WTC11 (cell line): Measurements from ENCODE around the gene SPAG9. TPM values are rescaled to one million over a fixed set of nuclear protein-coding genes. Genes with fewer than 3 reads are reported as not detected.
A peak's percentile ranks its signal among the peaks of the same experiment; 100 is the strongest.

Experiments used
- ATAC-seq: fragments of 200-7000 bp; cut with Tn5 transposase; 2 replicates; pipeline ENCODE4 v1.10.0; 2021; ENCODE audit warnings: mild to moderate bottlenecking, moderate library complexity
- CTCF ChIA-PET: fragments of 300-600 bp; sonication (Branson Sonifier 250); formaldehyde crosslinking; loops from one replicate; lab custom pipeline; 2021; ENCODE audit warnings: antibody characterized with exemption; lab: Charles Lee
- POLR2A ChIA-PET: fragments of 350-600 bp; sonication (Branson Sonifier 250); formaldehyde crosslinking; loops from one replicate; lab custom pipeline; 2021; ENCODE audit warnings: antibody characterized with exemption; lab: Charles Lee
- DNase-seq: peaks from one replicate; pipeline ENCODE4 v3.0.0; 2021; ENCODE audit warnings: low spot score
- H3K27ac Mint-ChIP-seq: 2 replicates; pipeline ENCODE4 v1.8.0; 2021; ENCODE audit warnings: mixed read lengths
- H3K27me3 Mint-ChIP-seq: 2 replicates; pipeline ENCODE4 v1.8.0; 2021; ENCODE audit warnings: low read depth, mild to moderate bottlenecking, moderate library complexity, mixed read lengths
- H3K36me3 Mint-ChIP-seq: 2 replicates; pipeline ENCODE4 v1.8.0; 2021; ENCODE audit warnings: mixed read lengths
- H3K4me1 Mint-ChIP-seq: 2 replicates; pipeline ENCODE4 v1.8.0; 2022; ENCODE audit warnings: mixed read lengths
- H3K4me3 Mint-ChIP-seq: 2 replicates; pipeline ENCODE4 v1.8.0; 2021; ENCODE audit warnings: mild to moderate bottlenecking, moderate library complexity, mixed read lengths
- H3K9me3 Mint-ChIP-seq: 2 replicates; pipeline ENCODE4 v1.8.0; 2021; ENCODE audit warnings: mixed read lengths
- ATF1 ChIP-seq: sonication (generic); formaldehyde crosslinking; IDR thresholded peaks from 2 replicates; pipeline ENCODE4 v1.8.1; 2023; ENCODE audit warnings: mild to moderate bottlenecking, moderate library complexity, missing genetic modification reagents
- ETV6 ChIP-seq: sonication (generic); formaldehyde crosslinking; IDR thresholded peaks from 2 replicates; pipeline ENCODE4 v1.8.1; 2022; ENCODE audit warnings: mild to moderate bottlenecking, missing genetic modification reagents
- HMGA2 ChIP-seq: fragments of 250-450 bp; sonication (Bioruptor Pico); IDR thresholded peaks from 2 replicates; pipeline ENCODE4 v1.4.0; 2021; ENCODE audit warnings: mild to moderate bottlenecking, moderate library complexity
- JAZF1 ChIP-seq: fragments of 250-450 bp; sonication (Bioruptor Pico); IDR thresholded peaks from 2 replicates; pipeline ENCODE4 v1.9.0; 2021; ENCODE audit warnings: moderate library complexity, mild to moderate bottlenecking, inconsistent platforms
- OVOL2 ChIP-seq: fragments of 250-450 bp; sonication (Bioruptor Pico); IDR thresholded peaks from 2 replicates; pipeline ENCODE4 v1.9.0; 2021; ENCODE audit warnings: mild to moderate bottlenecking, borderline replicate concordance
- SP1 ChIP-seq: sonication (generic); formaldehyde crosslinking; conservative IDR thresholded peaks from 2 replicates; pipeline ENCODE4 v1.8.1; 2022; ENCODE audit warnings: missing genetic modification reagents
- TP53 ChIP-seq: sonication (generic); formaldehyde crosslinking; IDR thresholded peaks from 2 replicates; pipeline ENCODE4 v1.8.1; 2023; ENCODE audit warnings: mild to moderate bottlenecking, missing genetic modification reagents
- ZNF423 ChIP-seq: fragments of 250-450 bp; sonication (Bioruptor Pico); IDR thresholded peaks from 2 replicates; pipeline ENCODE4 v2.1.2; 2022; ENCODE audit warnings: mild to moderate bottlenecking, moderate library complexity
- total RNA-seq: library from RNA; stranded (reverse); gene quantifications from 3 replicates; pipeline ENCODE4 v1.2.3, GENCODE V29; 2021
- TF ChIP-seq, protein P1 (sequence below): sonication (generic); formaldehyde crosslinking; IDR thresholded peaks from 2 replicates; pipeline ENCODE4 v1.8.0; 2022; ENCODE audit warnings: mild to moderate bottlenecking, missing genetic modification reagents
- TF ChIP-seq, protein P2 (sequence below): sonication (generic); formaldehyde crosslinking; IDR thresholded peaks from 2 replicates; pipeline ENCODE4 v1.8.1; 2023; ENCODE audit warnings: mild to moderate bottlenecking, moderate library complexity, missing genetic modification reagents
- TF ChIP-seq, protein P3 (sequence below): sonication (generic); formaldehyde crosslinking; IDR thresholded peaks from 2 replicates; pipeline ENCODE4 v1.8.1; 2023; ENCODE audit warnings: mild to moderate bottlenecking, missing genetic modification reagents
- TF ChIP-seq, protein P4 (sequence below): sonication (generic); formaldehyde crosslinking; IDR thresholded peaks from 2 replicates; pipeline ENCODE4 v1.8.1; 2022; ENCODE audit warnings: low read depth, mild to moderate bottlenecking, moderate library complexity, missing genetic modification reagents, borderline replicate concordance
- TF ChIP-seq, protein P5 (sequence below): sonication (generic); formaldehyde crosslinking; IDR thresholded peaks from 2 replicates; pipeline ENCODE4 v1.8.0; 2022; ENCODE audit warnings: mild to moderate bottlenecking, missing genetic modification reagents
- TF ChIP-seq, protein P6 (sequence below): sonication (generic); formaldehyde crosslinking; conservative IDR thresholded peaks from 2 replicates; pipeline ENCODE4 v1.8.1; 2023; ENCODE audit warnings: mild to moderate bottlenecking, low read depth, missing genetic modification reagents, moderate library complexity
- TF ChIP-seq, protein P7 (sequence below): fragments of 250-450 bp; sonication (Bioruptor Pico); IDR thresholded peaks from 2 replicates; pipeline ENCODE4 v1.9.0; 2021; ENCODE audit warnings: mild to moderate bottlenecking, borderline replicate concordance

Gene SPAG9
- total RNA-seq, 1 experiment from 2014 or later = 51.9 TPM

DNA sequence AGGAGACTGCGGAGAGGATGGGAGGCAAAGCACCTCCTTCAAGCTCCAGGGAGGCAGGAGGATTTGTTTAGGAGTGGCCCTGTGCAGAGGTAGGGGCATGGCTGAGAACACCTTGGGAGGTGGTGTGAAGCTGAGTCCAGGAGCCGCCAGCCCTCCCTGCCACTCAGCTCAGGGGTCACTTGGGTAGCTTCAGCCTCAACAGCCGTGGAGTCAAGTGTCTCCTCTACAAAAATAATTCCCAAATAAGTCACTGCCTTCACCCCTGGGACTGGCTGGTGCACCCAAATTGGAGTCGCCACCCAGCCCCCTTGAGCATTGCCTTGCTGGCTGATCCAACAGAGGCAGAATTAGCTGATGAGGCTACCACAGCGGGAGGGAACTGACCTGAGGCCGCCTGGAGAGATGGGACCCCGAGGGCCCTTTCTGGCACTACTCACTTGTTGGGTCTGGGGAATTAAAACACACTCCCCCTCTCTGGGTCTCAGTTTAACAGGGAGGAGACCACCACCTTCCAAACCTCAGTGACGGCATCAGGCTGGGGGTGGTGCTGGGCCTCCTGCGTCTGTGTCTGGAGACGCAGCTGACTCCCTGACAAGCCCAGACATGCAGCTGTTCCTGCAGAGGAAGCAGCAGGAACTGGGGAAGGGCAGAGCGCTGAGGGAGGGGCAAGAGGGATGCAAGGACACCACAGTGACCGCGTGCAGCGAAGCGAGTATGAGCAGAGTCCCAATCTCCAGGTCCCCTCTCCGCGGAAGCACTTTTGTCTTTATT is 166.7 kb downstream of the SPAG9 start:
- H3K27me3 Mint-ChIP-seq = no peaks in the 10 kb centered on the region
- no peak overlapping the region for H3K4me3 Mint-ChIP-seq
- peak; percentile 11 for ATAC-seq
- ChIA-PET CTCF (interaction anchor here (0.7 to 6.6 kb wide), 12 partner anchors 23 to 403 kb away, joined by 3 to 85 read pairs (median 8); partner anchors contain the start of gene TOB1), POLR2A (interaction anchor here (1.0 to 2.8 kb wide), 3 partner anchors 9 to 110 kb away, joined by 3 to 22 read pairs (median 3); partner anchors contain the start of gene TOB1)
- no peak overlapping the region for H3K27ac Mint-ChIP-seq
- TF ChIP-seq, protein P1, sequence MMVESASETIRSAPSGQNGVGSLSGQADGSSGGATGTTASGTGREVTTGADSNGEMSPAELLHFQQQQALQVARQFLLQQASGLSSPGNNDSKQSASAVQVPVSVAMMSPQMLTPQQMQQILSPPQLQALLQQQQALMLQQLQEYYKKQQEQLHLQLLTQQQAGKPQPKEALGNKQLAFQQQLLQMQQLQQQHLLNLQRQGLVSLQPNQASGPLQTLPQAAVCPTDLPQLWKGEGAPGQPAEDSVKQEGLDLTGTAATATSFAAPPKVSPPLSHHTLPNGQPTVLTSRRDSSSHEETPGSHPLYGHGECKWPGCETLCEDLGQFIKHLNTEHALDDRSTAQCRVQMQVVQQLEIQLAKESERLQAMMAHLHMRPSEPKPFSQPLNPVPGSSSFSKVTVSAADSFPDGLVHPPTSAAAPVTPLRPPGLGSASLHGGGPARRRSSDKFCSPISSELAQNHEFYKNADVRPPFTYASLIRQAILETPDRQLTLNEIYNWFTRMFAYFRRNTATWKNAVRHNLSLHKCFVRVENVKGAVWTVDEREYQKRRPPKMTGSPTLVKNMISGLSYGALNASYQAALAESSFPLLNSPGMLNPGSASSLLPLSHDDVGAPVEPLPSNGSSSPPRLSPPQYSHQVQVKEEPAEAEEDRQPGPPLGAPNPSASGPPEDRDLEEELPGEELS (CRISPR knock-in tag) = peak; percentile 76; the same call in 1 of the 2 replicates
- no peak for TF ChIP-seq OVOL2 (CRISPR knock-in tag)
- TF ChIP-seq, protein P2, sequence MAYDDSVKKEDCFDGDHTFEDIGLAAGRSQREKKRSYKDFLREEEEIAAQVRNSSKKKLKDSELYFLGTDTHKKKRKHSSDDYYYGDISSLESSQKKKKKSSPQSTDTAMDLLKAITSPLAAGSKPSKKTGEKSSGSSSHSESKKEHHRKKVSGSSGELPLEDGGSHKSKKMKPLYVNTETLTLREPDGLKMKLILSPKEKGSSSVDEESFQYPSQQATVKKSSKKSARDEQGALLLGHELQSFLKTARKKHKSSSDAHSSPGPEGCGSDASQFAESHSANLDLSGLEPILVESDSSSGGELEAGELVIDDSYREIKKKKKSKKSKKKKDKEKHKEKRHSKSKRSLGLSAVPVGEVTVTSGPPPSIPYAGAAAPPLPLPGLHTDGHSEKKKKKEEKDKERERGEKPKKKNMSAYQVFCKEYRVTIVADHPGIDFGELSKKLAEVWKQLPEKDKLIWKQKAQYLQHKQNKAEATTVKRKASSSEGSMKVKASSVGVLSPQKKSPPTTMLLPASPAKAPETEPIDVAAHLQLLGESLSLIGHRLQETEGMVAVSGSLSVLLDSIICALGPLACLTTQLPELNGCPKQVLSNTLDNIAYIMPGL (CRISPR knock-in tag) = no peak
- TF ChIP-seq, protein P3, sequence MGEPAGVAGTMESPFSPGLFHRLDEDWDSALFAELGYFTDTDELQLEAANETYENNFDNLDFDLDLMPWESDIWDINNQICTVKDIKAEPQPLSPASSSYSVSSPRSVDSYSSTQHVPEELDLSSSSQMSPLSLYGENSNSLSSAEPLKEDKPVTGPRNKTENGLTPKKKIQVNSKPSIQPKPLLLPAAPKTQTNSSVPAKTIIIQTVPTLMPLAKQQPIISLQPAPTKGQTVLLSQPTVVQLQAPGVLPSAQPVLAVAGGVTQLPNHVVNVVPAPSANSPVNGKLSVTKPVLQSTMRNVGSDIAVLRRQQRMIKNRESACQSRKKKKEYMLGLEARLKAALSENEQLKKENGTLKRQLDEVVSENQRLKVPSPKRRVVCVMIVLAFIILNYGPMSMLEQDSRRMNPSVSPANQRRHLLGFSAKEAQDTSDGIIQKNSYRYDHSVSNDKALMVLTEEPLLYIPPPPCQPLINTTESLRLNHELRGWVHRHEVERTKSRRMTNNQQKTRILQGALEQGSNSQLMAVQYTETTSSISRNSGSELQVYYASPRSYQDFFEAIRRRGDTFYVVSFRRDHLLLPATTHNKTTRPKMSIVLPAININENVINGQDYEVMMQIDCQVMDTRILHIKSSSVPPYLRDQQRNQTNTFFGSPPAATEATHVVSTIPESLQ (CRISPR knock-in tag) = no peak
- TF ChIP-seq ZNF423 (CRISPR knock-in tag) = peak; percentile 54
- peak; percentile 99 for TF ChIP-seq TP53 (CRISPR knock-in tag)
- TF ChIP-seq, protein P4, sequence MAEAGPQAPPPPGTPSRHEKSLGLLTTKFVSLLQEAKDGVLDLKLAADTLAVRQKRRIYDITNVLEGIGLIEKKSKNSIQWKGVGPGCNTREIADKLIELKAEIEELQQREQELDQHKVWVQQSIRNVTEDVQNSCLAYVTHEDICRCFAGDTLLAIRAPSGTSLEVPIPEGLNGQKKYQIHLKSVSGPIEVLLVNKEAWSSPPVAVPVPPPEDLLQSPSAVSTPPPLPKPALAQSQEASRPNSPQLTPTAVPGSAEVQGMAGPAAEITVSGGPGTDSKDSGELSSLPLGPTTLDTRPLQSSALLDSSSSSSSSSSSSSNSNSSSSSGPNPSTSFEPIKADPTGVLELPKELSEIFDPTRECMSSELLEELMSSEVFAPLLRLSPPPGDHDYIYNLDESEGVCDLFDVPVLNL (CRISPR knock-in tag) = no peak
- peak; percentile 65; the same call in 1 of the 2 replicates for TF ChIP-seq ETV6 (CRISPR knock-in tag)
- TF ChIP-seq, protein P5, sequence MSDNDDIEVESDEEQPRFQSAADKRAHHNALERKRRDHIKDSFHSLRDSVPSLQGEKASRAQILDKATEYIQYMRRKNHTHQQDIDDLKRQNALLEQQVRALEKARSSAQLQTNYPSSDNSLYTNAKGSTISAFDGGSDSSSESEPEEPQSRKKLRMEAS (CRISPR knock-in tag) = peak; percentile 48; the same call in 1 of the 2 replicates
- TF ChIP-seq HMGA2 (CRISPR knock-in tag) = no peak
- no peak for TF ChIP-seq SP1 (CRISPR knock-in tag)
- no peak for TF ChIP-seq JAZF1 (CRISPR knock-in tag)
- no peak for TF ChIP-seq ATF1 (CRISPR knock-in tag)
- TF ChIP-seq, protein P6, sequence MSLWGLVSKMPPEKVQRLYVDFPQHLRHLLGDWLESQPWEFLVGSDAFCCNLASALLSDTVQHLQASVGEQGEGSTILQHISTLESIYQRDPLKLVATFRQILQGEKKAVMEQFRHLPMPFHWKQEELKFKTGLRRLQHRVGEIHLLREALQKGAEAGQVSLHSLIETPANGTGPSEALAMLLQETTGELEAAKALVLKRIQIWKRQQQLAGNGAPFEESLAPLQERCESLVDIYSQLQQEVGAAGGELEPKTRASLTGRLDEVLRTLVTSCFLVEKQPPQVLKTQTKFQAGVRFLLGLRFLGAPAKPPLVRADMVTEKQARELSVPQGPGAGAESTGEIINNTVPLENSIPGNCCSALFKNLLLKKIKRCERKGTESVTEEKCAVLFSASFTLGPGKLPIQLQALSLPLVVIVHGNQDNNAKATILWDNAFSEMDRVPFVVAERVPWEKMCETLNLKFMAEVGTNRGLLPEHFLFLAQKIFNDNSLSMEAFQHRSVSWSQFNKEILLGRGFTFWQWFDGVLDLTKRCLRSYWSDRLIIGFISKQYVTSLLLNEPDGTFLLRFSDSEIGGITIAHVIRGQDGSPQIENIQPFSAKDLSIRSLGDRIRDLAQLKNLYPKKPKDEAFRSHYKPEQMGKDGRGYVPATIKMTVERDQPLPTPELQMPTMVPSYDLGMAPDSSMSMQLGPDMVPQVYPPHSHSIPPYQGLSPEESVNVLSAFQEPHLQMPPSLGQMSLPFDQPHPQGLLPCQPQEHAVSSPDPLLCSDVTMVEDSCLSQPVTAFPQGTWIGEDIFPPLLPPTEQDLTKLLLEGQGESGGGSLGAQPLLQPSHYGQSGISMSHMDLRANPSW (CRISPR knock-in tag) = no peak
- TF ChIP-seq, protein P7, sequence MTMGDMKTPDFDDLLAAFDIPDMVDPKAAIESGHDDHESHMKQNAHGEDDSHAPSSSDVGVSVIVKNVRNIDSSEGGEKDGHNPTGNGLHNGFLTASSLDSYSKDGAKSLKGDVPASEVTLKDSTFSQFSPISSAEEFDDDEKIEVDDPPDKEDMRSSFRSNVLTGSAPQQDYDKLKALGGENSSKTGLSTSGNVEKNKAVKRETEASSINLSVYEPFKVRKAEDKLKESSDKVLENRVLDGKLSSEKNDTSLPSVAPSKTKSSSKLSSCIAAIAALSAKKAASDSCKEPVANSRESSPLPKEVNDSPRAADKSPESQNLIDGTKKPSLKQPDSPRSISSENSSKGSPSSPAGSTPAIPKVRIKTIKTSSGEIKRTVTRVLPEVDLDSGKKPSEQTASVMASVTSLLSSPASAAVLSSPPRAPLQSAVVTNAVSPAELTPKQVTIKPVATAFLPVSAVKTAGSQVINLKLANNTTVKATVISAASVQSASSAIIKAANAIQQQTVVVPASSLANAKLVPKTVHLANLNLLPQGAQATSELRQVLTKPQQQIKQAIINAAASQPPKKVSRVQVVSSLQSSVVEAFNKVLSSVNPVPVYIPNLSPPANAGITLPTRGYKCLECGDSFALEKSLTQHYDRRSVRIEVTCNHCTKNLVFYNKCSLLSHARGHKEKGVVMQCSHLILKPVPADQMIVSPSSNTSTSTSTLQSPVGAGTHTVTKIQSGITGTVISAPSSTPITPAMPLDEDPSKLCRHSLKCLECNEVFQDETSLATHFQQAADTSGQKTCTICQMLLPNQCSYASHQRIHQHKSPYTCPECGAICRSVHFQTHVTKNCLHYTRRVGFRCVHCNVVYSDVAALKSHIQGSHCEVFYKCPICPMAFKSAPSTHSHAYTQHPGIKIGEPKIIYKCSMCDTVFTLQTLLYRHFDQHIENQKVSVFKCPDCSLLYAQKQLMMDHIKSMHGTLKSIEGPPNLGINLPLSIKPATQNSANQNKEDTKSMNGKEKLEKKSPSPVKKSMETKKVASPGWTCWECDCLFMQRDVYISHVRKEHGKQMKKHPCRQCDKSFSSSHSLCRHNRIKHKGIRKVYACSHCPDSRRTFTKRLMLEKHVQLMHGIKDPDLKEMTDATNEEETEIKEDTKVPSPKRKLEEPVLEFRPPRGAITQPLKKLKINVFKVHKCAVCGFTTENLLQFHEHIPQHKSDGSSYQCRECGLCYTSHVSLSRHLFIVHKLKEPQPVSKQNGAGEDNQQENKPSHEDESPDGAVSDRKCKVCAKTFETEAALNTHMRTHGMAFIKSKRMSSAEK (CRISPR knock-in tag) = no peak
- H3K4me1 Mint-ChIP-seq = peaks cover 59% of the 10 kb centered on the region
- DNase-seq = peak; percentile 46
- H3K9me3 Mint-ChIP-seq = no peaks in the 10 kb centered on the region
- H3K36me3 Mint-ChIP-seq = no peaks in the 10 kb centered on the region
